ENCODE results near the gene TRIM50. TPM values are rescaled to one million over a fixed set of nuclear protein-coding genes. Genes with fewer than 3 reads are reported as not detected.
"Not testable (repeated sequence)": the region's sequence is repeated elsewhere in the genome, so short reads cannot be mapped to it uniquely, and the experiment has no call there.

Gene TRIM50
- total RNA-seq, 1 donor from 2014 or later: not detected

DNA sequence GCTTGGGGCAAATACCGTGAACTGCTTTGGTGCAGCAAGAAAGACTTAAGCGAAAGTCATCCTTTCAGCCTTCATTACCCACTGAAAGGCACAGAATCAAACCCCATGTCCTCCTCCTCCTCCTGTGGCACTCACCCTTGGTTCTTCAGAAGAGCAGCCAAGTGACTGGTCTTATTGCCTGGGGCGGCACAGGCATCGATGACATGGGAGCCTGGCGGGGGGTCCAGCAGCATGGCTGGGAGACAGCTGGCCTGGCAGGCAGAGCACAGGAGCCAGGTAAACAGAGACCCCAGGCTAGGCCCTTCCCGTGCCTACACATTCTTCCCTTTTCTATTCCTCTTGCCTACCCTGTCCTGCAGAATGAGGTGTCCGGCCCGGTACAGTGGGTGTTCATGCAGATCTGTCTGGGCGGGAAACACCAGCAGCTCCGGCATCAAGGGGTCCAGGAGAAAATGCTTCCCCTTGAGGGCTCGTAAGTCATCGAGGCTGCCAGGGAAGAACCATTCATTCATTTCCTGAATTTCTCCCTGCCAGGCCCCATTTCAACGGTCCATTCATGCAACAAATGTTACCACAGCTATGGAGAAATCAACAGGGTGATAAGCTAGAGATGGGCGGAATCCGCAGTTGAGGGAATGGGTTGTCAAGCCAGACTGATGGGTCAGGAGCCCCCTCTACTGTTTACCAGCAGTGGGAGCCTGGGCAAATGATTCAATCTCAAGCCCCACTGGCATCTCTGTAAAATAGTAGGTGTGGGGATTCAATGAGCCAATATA, 23.1 kb downstream of the TRIM50 start:
- intact Hi-C loops (cut with micrococcal nuclease); H3K27me3 Mint-ChIP-seq (ENCODE audit: low read depth); H3K9me3 Mint-ChIP-seq; DNase-seq (ENCODE audit: low spot score); H3K27ac Mint-ChIP-seq; H3K4me3 Mint-ChIP-seq (ENCODE audit: low read depth): not testable (repeated sequence)
- peaks cover 19% of the 10 kb centered on the region for H3K4me1 Mint-ChIP-seq (ENCODE audit: low read depth)
- H3K36me3 Mint-ChIP-seq (ENCODE audit: low read depth): peaks cover 41% of the 10 kb centered on the region

DNA sequence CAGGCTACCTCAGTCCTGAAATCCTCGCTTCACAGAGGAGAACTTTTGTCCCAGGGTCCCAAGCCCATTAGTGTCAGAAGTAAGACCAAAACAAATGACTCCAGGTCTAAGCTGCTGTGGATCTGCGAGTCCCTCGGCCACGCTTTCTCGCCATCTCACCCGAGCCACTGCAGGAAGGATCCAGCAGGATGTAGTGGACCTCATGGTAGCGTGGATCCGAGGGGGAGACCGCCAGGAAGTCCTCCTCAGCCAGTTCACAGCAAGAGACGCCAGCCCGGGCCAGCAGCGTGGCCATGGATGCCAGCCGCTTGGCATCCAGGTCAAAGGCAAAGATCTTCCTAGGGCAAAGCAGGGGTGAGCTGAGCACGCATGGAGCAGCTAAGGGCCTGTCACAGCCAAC, 23.8 kb downstream of the TRIM50 start:
- no peak for DNase-seq (ENCODE audit: low spot score)
- intact Hi-C loops (cut with micrococcal nuclease): no loop called here
- H3K27me3 Mint-ChIP-seq (ENCODE audit: low read depth): no peaks in the 10 kb centered on the region
- peaks cover 19% of the 10 kb centered on the region for H3K4me1 Mint-ChIP-seq (ENCODE audit: low read depth)
- no peak overlapping the region for H3K27ac Mint-ChIP-seq
- H3K4me3 Mint-ChIP-seq (ENCODE audit: low read depth): no peak overlapping the region
- peaks cover 41% of the 10 kb centered on the region for H3K36me3 Mint-ChIP-seq (ENCODE audit: low read depth)
- no peaks in the 10 kb centered on the region for H3K9me3 Mint-ChIP-seq

DNA sequence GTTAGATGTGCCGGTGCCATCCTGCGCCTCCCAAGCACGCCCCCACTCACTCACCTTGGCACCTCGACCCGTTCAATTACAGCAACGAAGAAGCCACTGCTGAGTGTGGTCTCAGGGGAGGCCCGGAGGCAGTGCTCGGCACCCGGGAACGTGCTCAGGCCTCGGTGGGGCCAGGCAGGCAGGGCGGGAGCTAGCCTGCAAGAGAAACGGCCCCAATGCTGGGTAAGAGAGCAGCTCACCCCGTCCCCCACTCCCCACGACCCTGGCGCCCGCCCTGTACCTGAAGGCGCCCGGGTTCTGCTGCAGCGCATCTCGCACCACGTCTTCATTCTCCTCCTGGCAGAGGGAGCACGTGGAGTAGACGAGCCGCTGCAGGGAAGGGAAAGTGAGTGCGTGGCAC, 24.3 kb downstream of the TRIM50 start:
- no peak for DNase-seq (ENCODE audit: low spot score)
- no peak overlapping the region for H3K27ac Mint-ChIP-seq
- peaks cover 17% of the 10 kb centered on the region for H3K4me1 Mint-ChIP-seq (ENCODE audit: low read depth)
- intact Hi-C loops (cut with micrococcal nuclease): no loop called here
- no peaks in the 10 kb centered on the region for H3K9me3 Mint-ChIP-seq
- peaks cover 38% of the 10 kb centered on the region for H3K36me3 Mint-ChIP-seq (ENCODE audit: low read depth)
- no peaks in the 10 kb centered on the region for H3K27me3 Mint-ChIP-seq (ENCODE audit: low read depth)
- H3K4me3 Mint-ChIP-seq (ENCODE audit: low read depth): no peak overlapping the region

DNA sequence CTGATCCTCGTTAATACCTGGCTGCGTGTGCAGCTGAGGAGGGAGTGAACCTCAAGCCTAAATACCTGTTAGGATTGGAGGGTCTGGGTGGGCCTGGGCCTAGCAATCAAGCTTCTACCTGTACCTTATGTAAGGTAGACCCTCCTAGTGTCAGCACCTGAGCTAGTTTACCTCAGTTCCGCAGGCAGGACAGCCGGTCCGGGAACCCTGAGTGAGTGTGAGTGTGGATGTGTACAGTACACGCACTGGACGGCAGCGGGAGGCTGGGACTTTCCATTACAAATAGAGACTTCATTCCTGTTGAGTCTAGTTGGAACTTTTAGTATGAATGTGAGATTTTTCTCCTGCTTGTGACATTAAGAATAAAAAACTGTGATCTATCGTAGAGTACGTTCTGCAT, 25.0 kb downstream of the TRIM50 start:
- H3K27ac Mint-ChIP-seq; DNase-seq (ENCODE audit: low spot score); H3K9me3 Mint-ChIP-seq; H3K27me3 Mint-ChIP-seq (ENCODE audit: low read depth); intact Hi-C loops (cut with micrococcal nuclease); H3K4me3 Mint-ChIP-seq (ENCODE audit: low read depth): not testable (repeated sequence)
- H3K4me1 Mint-ChIP-seq (ENCODE audit: low read depth): peaks cover 13% of the 10 kb centered on the region
- peaks cover 33% of the 10 kb centered on the region for H3K36me3 Mint-ChIP-seq (ENCODE audit: low read depth)

DNA sequence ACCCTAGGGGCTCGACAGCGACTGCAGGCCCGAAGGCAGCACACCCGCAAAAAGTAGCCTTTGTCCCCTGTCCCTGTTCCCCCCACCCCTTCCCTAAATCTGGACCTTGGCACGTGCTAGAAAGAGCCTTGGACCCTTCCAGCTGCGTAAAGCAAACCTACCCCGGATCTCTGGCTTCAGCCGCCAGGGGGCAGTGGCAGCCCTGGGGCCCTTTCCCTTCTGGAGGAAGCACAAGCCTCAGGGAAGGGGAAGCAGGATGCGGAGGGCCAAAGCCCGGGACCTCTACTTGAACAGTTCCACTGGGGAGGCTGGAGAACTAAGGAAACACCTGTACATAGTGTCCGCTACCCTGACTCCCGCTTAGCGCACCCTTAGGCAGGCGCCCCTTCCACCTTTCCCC, 26.8 kb downstream of the TRIM50 start:
- intact Hi-C loops (cut with micrococcal nuclease); H3K9me3 Mint-ChIP-seq; H3K4me1 Mint-ChIP-seq (ENCODE audit: low read depth); H3K27me3 Mint-ChIP-seq (ENCODE audit: low read depth); H3K4me3 Mint-ChIP-seq (ENCODE audit: low read depth); H3K27ac Mint-ChIP-seq; DNase-seq (ENCODE audit: low spot score): not testable (repeated sequence)
- peaks cover 20% of the 10 kb centered on the region for H3K36me3 Mint-ChIP-seq (ENCODE audit: low read depth)

DNA sequence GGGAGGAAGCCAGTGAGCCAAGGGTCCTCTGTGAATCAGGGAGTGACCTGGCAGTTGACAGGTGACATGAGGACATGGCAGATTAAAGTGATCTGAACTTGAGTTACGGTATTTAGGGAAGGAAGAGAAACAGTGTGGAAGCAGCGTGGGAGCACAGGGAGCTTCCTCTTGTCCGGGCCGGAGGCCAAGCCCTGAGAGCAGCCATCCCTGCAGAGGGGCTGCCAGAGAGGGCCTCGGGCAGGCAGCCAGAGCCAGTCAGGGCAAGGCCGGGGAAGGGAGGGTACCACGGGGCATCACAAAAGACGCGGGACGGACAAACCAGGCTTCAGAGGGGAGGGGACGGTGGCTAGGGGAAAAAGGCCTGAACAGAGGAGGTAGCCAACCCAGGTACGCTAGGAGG, 28.1 kb downstream of the TRIM50 start:
- DNase-seq (ENCODE audit: low spot score); H3K27me3 Mint-ChIP-seq (ENCODE audit: low read depth); H3K9me3 Mint-ChIP-seq; intact Hi-C loops (cut with micrococcal nuclease); H3K4me3 Mint-ChIP-seq (ENCODE audit: low read depth); H3K27ac Mint-ChIP-seq; H3K4me1 Mint-ChIP-seq (ENCODE audit: low read depth): not testable (repeated sequence)
- peaks cover 14% of the 10 kb centered on the region for H3K36me3 Mint-ChIP-seq (ENCODE audit: low read depth)

DNA sequence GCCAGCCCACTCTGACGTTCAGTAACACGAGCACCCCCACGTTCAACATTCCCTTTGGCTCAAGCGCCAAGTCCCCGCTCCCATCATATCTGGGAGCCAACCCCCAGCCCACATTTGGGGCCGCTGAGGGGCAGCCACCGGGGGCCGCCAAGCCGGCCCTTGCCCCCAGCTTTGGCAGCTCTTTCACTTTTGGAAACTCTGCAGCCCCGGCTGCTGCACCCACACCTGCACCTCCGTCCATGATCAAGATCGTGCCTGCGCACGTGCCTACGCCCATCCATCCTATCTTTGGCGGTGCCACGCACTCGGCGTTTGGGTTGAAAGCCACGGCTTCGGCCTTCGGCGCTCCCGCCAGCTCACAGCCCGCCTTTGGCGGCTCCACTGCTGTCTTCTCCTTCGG, 30.2 kb downstream of the TRIM50 start:
- intact Hi-C loops (cut with micrococcal nuclease); DNase-seq (ENCODE audit: low spot score); H3K4me3 Mint-ChIP-seq (ENCODE audit: low read depth); H3K4me1 Mint-ChIP-seq (ENCODE audit: low read depth); H3K27me3 Mint-ChIP-seq (ENCODE audit: low read depth); H3K9me3 Mint-ChIP-seq; H3K36me3 Mint-ChIP-seq (ENCODE audit: low read depth); H3K27ac Mint-ChIP-seq: not testable (repeated sequence)

DNA sequence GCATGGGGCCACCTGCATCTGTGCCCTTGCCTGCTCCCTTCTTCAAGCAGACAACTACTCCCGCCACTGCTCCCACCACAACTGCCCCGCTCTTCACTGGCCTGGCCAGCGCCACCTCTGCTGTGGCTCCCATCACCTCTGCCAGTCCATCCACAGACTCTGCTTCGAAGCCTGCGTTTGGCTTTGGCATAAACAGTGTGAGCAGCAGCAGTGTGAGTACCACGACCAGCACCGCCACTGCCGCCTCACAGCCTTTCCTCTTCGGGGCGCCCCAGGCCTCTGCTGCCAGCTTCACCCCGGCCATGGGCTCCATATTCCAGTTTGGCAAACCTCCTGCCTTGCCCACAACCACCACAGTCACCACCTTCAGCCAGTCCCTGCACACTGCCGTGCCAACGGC, 30.6 kb downstream of the TRIM50 start:
- H3K27me3 Mint-ChIP-seq (ENCODE audit: low read depth); H3K4me3 Mint-ChIP-seq (ENCODE audit: low read depth); DNase-seq (ENCODE audit: low spot score); H3K27ac Mint-ChIP-seq; intact Hi-C loops (cut with micrococcal nuclease); H3K9me3 Mint-ChIP-seq; H3K36me3 Mint-ChIP-seq (ENCODE audit: low read depth); H3K4me1 Mint-ChIP-seq (ENCODE audit: low read depth): not testable (repeated sequence)

DNA sequence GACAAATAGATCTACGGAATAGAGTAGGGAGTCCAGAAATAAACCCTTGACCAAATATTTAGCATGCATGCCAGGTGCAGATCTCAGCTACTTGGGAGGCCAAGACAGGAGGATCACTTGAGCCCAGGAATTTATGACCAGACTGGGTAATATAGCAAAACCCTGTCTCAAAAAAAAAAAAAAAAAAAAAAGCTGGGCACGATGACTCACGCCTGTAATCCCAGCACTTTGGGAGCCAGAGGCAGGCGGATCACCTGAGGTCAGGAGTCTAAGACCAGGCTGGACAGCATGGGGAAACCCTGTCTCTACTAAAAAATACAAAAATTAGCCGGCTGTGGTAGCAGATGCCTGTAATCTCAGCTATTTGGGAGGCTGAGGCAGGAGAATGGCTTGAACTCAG, 50.7 kb downstream of the TRIM50 start:
- intact Hi-C loops (cut with micrococcal nuclease); H3K36me3 Mint-ChIP-seq (ENCODE audit: low read depth); DNase-seq (ENCODE audit: low spot score); H3K4me1 Mint-ChIP-seq (ENCODE audit: low read depth); H3K9me3 Mint-ChIP-seq; H3K27me3 Mint-ChIP-seq (ENCODE audit: low read depth); H3K4me3 Mint-ChIP-seq (ENCODE audit: low read depth); H3K27ac Mint-ChIP-seq: not testable (repeated sequence)

DNA sequence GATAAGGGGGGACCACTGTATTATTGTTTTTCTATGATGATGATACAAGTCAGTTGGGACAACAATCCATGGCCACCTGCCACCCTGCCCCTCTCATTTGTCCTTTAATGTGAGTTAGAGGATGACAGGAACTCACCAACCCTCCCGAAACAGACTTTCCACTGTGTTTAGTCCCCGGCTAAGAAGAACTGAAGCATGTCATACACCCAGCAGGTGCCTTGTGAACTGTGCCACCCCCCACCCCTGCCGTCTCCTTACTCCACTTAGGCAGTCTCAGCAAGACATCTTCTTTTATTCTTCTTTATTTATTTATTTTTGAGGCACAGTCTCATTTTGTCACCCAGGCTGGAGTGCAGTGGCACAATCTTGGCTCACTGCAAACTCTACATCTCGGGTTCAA, 60.1 kb downstream of the TRIM50 start:
- not testable (repeated sequence) for H3K4me3 Mint-ChIP-seq (ENCODE audit: low read depth); H3K27ac Mint-ChIP-seq

DNA sequence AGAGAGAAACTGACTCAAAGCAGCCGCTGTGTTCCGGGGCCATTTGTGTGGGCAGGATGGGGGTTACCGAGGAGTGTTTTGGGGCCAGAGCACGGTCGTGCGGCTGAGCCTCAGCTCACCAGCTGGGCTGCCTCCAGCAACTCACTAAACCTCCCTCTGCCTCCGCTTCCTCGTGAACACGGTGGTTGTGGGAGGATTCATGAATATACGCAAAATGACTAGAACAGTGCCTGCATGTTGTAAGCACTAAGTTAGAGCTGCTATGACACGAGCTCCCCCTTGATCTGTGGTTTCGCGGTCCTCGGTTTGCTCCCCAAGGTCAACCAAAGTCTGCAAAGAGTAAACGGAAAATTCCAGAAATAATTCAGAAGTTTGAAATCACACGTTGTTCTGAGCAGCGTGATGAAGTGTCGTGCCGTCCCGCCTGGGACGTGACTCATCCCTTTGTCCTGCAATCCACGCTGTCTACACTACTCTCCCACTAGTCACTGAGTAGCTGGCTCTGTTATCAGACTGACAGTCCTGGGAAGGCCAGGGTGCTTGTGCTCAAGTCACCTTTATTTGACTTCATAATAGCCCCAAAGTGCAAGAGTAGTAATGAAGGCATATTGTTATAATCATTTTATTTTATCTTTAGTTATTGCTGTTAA, 61.0 kb downstream of the TRIM50 start:
- H3K4me3 Mint-ChIP-seq (ENCODE audit: low read depth); H3K27me3 Mint-ChIP-seq (ENCODE audit: low read depth); H3K4me1 Mint-ChIP-seq (ENCODE audit: low read depth); H3K27ac Mint-ChIP-seq; intact Hi-C loops (cut with micrococcal nuclease); DNase-seq (ENCODE audit: low spot score); H3K9me3 Mint-ChIP-seq; H3K36me3 Mint-ChIP-seq (ENCODE audit: low read depth): not testable (repeated sequence)

More for the DNA sequence above, 60.1 kb downstream of the TRIM50 start:
- H3K36me3 Mint-ChIP-seq (ENCODE audit: low read depth); H3K9me3 Mint-ChIP-seq; DNase-seq (ENCODE audit: low spot score); intact Hi-C loops (cut with micrococcal nuclease); H3K27me3 Mint-ChIP-seq (ENCODE audit: low read depth); H3K4me1 Mint-ChIP-seq (ENCODE audit: low read depth): not testable (repeated sequence)
